ENCODE data around the gene MYO6.

Gene MYO6

GRCh38 chr6:75830959-75831885 lies 82.2 kb downstream of the MYO6 start:
- DNase-seq = peak; percentile 2 to 11

GRCh38 chr6:75834447-75834846 lies 85.4 kb downstream of the MYO6 start:
- DNase-seq = no peak

- DNase-seq = no peak
Observed at GRCh38 chr6:75842191-75842590, 93.2 kb downstream of the MYO6 start.

GRCh38 chr6:75842732-75843131 lies 93.7 kb downstream of the MYO6 start:
- DNase-seq = no peak

GRCh38 chr6:75843396-75843795 lies 94.4 kb downstream of the MYO6 start:
- no peak for DNase-seq

GRCh38 chr6:75848274-75848673 lies 99.2 kb downstream of the MYO6 start:
- no peak for DNase-seq

GRCh38 chr6:75849329-75850025 lies 100.4 kb downstream of the MYO6 start:
- DNase-seq = no peak

- DNase-seq = no peak
Observed at GRCh38 chr6:75850026-75850833, 101.2 kb downstream of the MYO6 start.

- no peak for DNase-seq
Observed at GRCh38 chr6:75852721-75853120, 103.7 kb downstream of the MYO6 start.

GRCh38 chr6:75853806-75854205 lies 104.8 kb downstream of the MYO6 start:
- no peak for DNase-seq

- peak; percentile 5 to 28 for DNase-seq
Observed at GRCh38 chr6:75855052-75855451, 106.0 kb downstream of the MYO6 start.

- DNase-seq = no peak
Observed at GRCh38 chr6:75856902-75857301, 107.9 kb downstream of the MYO6 start.

GRCh38 chr6:75863001-75863400 lies 114.0 kb downstream of the MYO6 start:
- DNase-seq = no peak

- no peak for DNase-seq
Observed at GRCh38 chr6:75863784-75864183, 114.7 kb downstream of the MYO6 start.

- DNase-seq = no peak
Observed at GRCh38 chr6:75864446-75864845, 115.4 kb downstream of the MYO6 start.

GRCh38 chr6:75870389-75870788 lies 121.3 kb downstream of the MYO6 start:
- no peak for DNase-seq

GRCh38 chr6:75874224-75874623 lies 125.2 kb downstream of the MYO6 start:
- DNase-seq = no peak

GRCh38 chr6:75876152-75876551 lies 127.1 kb downstream of the MYO6 start:
- no peak for DNase-seq

- no peak for DNase-seq
Observed at GRCh38 chr6:75880305-75880704, 131.3 kb downstream of the MYO6 start.

- no peak for DNase-seq
Observed at GRCh38 chr6:75882734-75883133, 133.7 kb downstream of the MYO6 start.

- no peak for DNase-seq
Observed at GRCh38 chr6:75884822-75885221, 135.8 kb downstream of the MYO6 start.

- DNase-seq = no peak
Observed at GRCh38 chr6:75892384-75892783, 143.3 kb downstream of the MYO6 start.

GRCh38 chr6:75893058-75893775 lies 144.2 kb downstream of the MYO6 start:
- no peak for DNase-seq
